ENCODE data around the gene ASXL1. TPM values are rescaled to one million over a fixed set of nuclear protein-coding genes. Genes with fewer than 3 reads are reported as not detected.
"Not testable (repeated sequence)": the region's sequence is repeated elsewhere in the genome, so short reads cannot be mapped to it uniquely, and the experiment has no call there.

Gene ASXL1
- total RNA-seq, 1 donor from 2014 or later = 97.5 TPM

GRCh38 chr20:32315891-32316290 lies 42.2 kb upstream of the ASXL1 start:
- H3K27ac ChIP-seq = no peak overlapping the region
- peaks cover 3 to 21% of the 10 kb centered on the region in 2 donors for H3K36me3 ChIP-seq
- no peaks in the 10 kb centered on the region for H3K4me1 ChIP-seq
- H3K4me3 ChIP-seq = no peak overlapping the region
- H3K9me3 ChIP-seq = no peaks in the 10 kb centered on the region
- no peak for TF ChIP-seq POLR2A (IDR thresholded peaks at IDR 0.05)
- TF ChIP-seq, protein P1, sequence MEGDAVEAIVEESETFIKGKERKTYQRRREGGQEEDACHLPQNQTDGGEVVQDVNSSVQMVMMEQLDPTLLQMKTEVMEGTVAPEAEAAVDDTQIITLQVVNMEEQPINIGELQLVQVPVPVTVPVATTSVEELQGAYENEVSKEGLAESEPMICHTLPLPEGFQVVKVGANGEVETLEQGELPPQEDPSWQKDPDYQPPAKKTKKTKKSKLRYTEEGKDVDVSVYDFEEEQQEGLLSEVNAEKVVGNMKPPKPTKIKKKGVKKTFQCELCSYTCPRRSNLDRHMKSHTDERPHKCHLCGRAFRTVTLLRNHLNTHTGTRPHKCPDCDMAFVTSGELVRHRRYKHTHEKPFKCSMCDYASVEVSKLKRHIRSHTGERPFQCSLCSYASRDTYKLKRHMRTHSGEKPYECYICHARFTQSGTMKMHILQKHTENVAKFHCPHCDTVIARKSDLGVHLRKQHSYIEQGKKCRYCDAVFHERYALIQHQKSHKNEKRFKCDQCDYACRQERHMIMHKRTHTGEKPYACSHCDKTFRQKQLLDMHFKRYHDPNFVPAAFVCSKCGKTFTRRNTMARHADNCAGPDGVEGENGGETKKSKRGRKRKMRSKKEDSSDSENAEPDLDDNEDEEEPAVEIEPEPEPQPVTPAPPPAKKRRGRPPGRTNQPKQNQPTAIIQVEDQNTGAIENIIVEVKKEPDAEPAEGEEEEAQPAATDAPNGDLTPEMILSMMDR (IDR thresholded peaks at IDR 0.05) = no peak
- no peaks in the 10 kb centered on the region for H3K27me3 ChIP-seq
- DNase-seq (ENCODE audit: extremely low spot score in 2 of 2) = no peak
- intact Hi-C loops (cut with DNase I) = no loop called here

GRCh38 chr20:32316667-32317066 lies 41.5 kb upstream of the ASXL1 start:
- Histone ChIP-seq H3K4me1 (no peaks in the 10 kb centered on the region), H3K27ac (no peak overlapping the region), H3K4me3 (no peak overlapping the region), H3K9me3 (no peaks in the 10 kb centered on the region), H3K27me3 (no peaks in the 10 kb centered on the region), H3K36me3 (peaks cover 3 to 20% of the 10 kb centered on the region in 2 donors)
- intact Hi-C loops (cut with DNase I) = no loop called here
- DNase-seq (ENCODE audit: extremely low spot score in 2 of 2) = no peak
- no peak for TF ChIP-seq POLR2AphosphoS5 (IDR thresholded peaks at IDR 0.05; ENCODE audit: insufficient read depth in 1 of 2, low read depth in 1 of 2)
- TF ChIP-seq, protein P1 (IDR thresholded peaks at IDR 0.05) = no peak
- no peak for TF ChIP-seq POLR2A (IDR thresholded peaks at IDR 0.05)

- Histone ChIP-seq H3K27ac (no peak overlapping the region), H3K4me3 (no peak overlapping the region), H3K4me1 (no peaks in the 10 kb centered on the region), H3K9me3 (no peaks in the 10 kb centered on the region), H3K36me3 (peaks cover 3 to 20% of the 10 kb centered on the region in 2 donors), H3K27me3 (no peaks in the 10 kb centered on the region)
- intact Hi-C loops (cut with DNase I) = no loop called here
- DNase-seq (ENCODE audit: extremely low spot score in 2 of 2) = no peak
- TF ChIP-seq POLR2AphosphoS5 (IDR thresholded peaks at IDR 0.05; ENCODE audit: insufficient read depth in 1 of 2, low read depth in 1 of 2) = no peak
- TF ChIP-seq, protein P1 (IDR thresholded peaks at IDR 0.05) = no peak
- no peak for TF ChIP-seq POLR2A (IDR thresholded peaks at IDR 0.05)
These were observed 39.0 kb upstream of the ASXL1 start for GRCh38 chr20:32319100-32319499.

- TF ChIP-seq, protein P1 (IDR thresholded peaks at IDR 0.05) = no peak
- TF ChIP-seq POLR2AphosphoS5 (IDR thresholded peaks at IDR 0.05; ENCODE audit: insufficient read depth in 1 of 2, low read depth in 1 of 2) (no peak), POLR2A (IDR thresholded peaks at IDR 0.05) (no peak)
- no peak overlapping the region for H3K4me3 ChIP-seq
- intact Hi-C loops (cut with DNase I) = no loop called here
- peaks cover 3 to 20% of the 10 kb centered on the region in 2 donors for H3K36me3 ChIP-seq
- no peaks in the 10 kb centered on the region for H3K27me3 ChIP-seq
- H3K27ac ChIP-seq = no peak overlapping the region
- no peaks in the 10 kb centered on the region for H3K4me1 ChIP-seq
- no peaks in the 10 kb centered on the region for H3K9me3 ChIP-seq
- no peak for DNase-seq (ENCODE audit: extremely low spot score in 2 of 2)
These were observed 37.8 kb upstream of the ASXL1 start for GRCh38 chr20:32320305-32320704.

GRCh38 chr20:32321390-32321789 lies 36.7 kb upstream of the ASXL1 start:
- Histone ChIP-seq H3K4me3 (no peak overlapping the region), H3K27ac (no peak overlapping the region), H3K36me3 (peaks cover under 1 to 14% of the 10 kb centered on the region in 2 donors), H3K27me3 (no peaks in the 10 kb centered on the region), H3K9me3 (no peaks in the 10 kb centered on the region), H3K4me1 (no peaks in the 10 kb centered on the region)
- TF ChIP-seq, protein P1 (IDR thresholded peaks at IDR 0.05) = no peak
- no peak for TF ChIP-seq POLR2AphosphoS5 (IDR thresholded peaks at IDR 0.05; ENCODE audit: insufficient read depth in 1 of 2, low read depth in 1 of 2)
- no peak for TF ChIP-seq POLR2A (IDR thresholded peaks at IDR 0.05)
- no peak for DNase-seq (ENCODE audit: extremely low spot score in 2 of 2)
- intact Hi-C loops (cut with DNase I) = no loop called here

DNA sequence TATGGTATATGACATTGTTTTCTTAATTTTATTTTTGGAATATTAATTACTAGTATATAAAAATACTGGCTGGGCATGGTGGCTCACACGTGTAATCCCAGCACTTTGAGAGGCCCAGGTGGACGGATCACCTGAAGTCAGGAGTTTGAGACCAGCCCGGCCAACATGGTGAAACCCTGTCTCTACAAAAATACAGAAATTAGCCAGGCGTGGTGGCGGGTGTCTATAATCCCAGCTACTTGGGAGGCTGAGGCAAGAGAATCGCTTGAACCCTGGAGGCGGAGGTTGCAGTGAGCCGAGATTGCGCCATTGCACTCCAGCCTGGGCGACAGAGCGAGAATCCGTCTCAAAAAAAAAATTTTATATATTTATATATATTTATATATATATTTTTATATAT lies 35.9 kb upstream of the ASXL1 start:
- H3K36me3 ChIP-seq; H3K9me3 ChIP-seq; H3K27me3 ChIP-seq; H3K4me1 ChIP-seq; H3K4me3 ChIP-seq; H3K27ac ChIP-seq; DNase-seq (ENCODE audit: extremely low spot score in 2 of 2); intact Hi-C loops (cut with DNase I): not testable (repeated sequence)

GRCh38 chr20:32323761-32324160 lies 34.4 kb upstream of the ASXL1 start:
- H3K27me3 ChIP-seq; H3K4me1 ChIP-seq; DNase-seq (ENCODE audit: extremely low spot score in 2 of 2); intact Hi-C loops (cut with DNase I); H3K9me3 ChIP-seq; H3K36me3 ChIP-seq; H3K4me3 ChIP-seq; H3K27ac ChIP-seq: not testable (repeated sequence)
